SH-SY5Y (cell line): Measurements from ENCODE around the gene AMMECR1.

Experiments
- GATA2 ChIP-seq: IDR thresholded peaks from 2 replicates; pipeline ENCODE4 v1.6.1; 2011; ENCODE audit warnings: mild to moderate bottlenecking, low read depth, low read length
- GATA3 ChIP-seq: IDR thresholded peaks from 2 replicates; pipeline ENCODE4 v1.6.1; 2011; ENCODE audit warnings: low read depth, mild to moderate bottlenecking, low read length, moderate library complexity

DNA sequence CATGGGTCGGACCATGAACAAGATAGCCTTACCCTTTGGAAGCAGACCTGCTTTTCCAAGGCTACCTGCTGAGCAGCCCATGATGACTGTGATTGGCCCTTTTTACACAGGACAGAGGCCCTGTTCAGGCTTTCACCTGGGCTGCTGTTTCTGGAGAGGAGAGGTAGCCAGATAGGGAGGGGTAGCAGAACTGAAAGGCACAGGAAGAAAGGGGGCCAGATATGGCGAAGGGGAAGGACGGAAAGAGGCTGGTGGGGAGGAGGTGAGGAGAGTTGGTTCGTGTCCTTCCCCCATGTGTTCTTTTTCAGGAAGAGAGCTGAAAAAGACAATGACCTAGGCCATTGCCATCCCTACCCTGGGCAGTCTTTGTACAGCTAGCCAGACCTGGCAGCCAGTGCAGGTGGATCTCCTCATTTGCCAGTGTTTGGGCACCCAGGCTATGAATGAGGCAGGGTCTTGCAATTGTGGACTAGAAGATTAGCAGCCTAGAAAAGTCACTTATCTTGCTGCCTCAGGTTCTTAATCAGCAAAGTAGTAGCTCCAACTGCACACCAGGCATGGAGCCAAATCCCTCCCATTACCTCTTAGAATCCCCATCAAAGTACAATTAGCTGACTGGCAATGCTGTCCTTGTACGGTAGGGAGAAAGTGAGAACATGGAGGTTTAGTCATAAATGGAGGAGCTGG lies 139.6 kb downstream of the AMMECR1 start:
- TF ChIP-seq GATA3 (no peak), GATA2 (no peak)
